Neural crest cell (in vitro differentiated cells): ENCODE measurements around the gene SPSB3. TPM values are rescaled to one million over a fixed set of nuclear protein-coding genes. Genes with fewer than 3 reads are reported as not detected.
A peak's percentile ranks its signal among the peaks of the same experiment; 100 is the strongest.

Experiments used
- DNase-seq: peaks from one replicate; pipeline ENCODE4 v3.0.0; 2021; ENCODE audit warnings: low read depth, mixed read lengths, low spot score
- H3K27ac Mint-ChIP-seq: one replicate; pipeline ENCODE4 v1.8.0; 2021; ENCODE audit warnings: mild to moderate bottlenecking, mixed read lengths; ENCODE audit not compliant: unreplicated experiment
- H3K27me3 Mint-ChIP-seq: 2 replicates; pipeline ENCODE4 v1.8.0; 2021; ENCODE audit warnings: low read depth, mild to moderate bottlenecking, mixed read lengths
- H3K36me3 Mint-ChIP-seq: 2 replicates; pipeline ENCODE4 v1.8.0; 2021; ENCODE audit warnings: low read depth, mild to moderate bottlenecking, mixed read lengths
- H3K4me1 Mint-ChIP-seq: 2 replicates; pipeline ENCODE4 v1.8.0; 2021; ENCODE audit warnings: mixed read lengths
- H3K4me3 Mint-ChIP-seq: one replicate; pipeline ENCODE4 v1.8.0; 2021; ENCODE audit warnings: mild to moderate bottlenecking, mixed read lengths
- H3K9me3 Mint-ChIP-seq: 2 replicates; pipeline ENCODE4 v1.8.0; 2021; ENCODE audit warnings: mixed read lengths
- total RNA-seq: library from RNA; stranded (reverse); gene quantifications from 2 replicates; pipeline ENCODE4 v1.2.1, GENCODE V29; 2021
- TF ChIP-seq, protein P1 (sequence below): fragments of 200-600 bp; sonication (generic); conservative IDR thresholded peaks from 2 replicates; pipeline ENCODE4 v1.5.0; 2021; ENCODE audit warnings: antibody characterized with exemption, mild to moderate bottlenecking

SPSB3 gene
- total RNA-seq, 1 donor from 2014 or later = 23.8 TPM

DNA sequence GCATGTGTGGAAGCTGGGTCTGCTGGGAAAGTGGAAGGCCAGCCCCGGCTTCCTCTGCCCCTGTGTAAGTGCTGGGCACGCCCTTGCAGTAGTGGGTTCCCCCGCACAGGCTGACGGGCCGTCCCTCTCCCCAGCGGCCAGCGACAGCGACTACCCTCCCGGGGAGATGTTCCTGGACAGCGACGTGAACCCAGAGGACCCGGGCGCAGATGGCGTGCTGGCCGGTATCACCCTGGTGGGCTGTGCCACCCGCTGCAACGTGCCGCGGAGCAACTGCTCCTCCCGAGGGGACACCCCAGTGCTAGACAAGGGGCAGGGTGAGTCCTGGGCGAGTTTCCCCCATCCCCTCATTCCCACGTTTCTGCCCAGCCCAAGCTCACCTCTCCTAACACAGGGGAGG is 16.5 kb downstream of the SPSB3 start:
- peaks cover 3% of the 10 kb centered on the region for H3K27me3 Mint-ChIP-seq
- H3K4me3 Mint-ChIP-seq = peak overlapping the region; percentile 23
- peaks cover 3% of the 10 kb centered on the region for H3K36me3 Mint-ChIP-seq
- no peaks in the 10 kb centered on the region for H3K4me1 Mint-ChIP-seq
- no peaks in the 10 kb centered on the region for H3K9me3 Mint-ChIP-seq
- TF ChIP-seq, protein P1, sequence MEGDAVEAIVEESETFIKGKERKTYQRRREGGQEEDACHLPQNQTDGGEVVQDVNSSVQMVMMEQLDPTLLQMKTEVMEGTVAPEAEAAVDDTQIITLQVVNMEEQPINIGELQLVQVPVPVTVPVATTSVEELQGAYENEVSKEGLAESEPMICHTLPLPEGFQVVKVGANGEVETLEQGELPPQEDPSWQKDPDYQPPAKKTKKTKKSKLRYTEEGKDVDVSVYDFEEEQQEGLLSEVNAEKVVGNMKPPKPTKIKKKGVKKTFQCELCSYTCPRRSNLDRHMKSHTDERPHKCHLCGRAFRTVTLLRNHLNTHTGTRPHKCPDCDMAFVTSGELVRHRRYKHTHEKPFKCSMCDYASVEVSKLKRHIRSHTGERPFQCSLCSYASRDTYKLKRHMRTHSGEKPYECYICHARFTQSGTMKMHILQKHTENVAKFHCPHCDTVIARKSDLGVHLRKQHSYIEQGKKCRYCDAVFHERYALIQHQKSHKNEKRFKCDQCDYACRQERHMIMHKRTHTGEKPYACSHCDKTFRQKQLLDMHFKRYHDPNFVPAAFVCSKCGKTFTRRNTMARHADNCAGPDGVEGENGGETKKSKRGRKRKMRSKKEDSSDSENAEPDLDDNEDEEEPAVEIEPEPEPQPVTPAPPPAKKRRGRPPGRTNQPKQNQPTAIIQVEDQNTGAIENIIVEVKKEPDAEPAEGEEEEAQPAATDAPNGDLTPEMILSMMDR = no peak
- DNase-seq = no peak
- no peak overlapping the region for H3K27ac Mint-ChIP-seq

DNA sequence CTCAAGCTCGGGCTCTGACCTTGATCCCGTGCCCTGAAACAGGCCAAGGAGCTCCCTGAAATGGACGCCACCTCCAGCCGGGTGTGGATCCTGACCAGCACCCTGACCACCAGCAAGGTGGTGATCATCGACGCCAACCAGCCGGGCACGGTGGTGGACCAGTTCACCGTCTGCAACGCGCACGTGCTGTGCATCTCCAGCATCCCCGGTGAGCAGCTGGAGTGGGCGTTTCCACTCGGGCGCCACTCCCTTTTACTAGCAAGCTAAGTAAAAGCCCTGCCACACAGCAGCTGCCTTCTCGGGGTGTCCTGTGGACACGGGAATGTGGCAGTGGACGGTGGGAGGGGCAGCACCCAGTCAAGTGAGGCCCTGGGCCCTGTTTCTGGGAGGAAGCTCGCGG is 17.4 kb downstream of the SPSB3 start:
- TF ChIP-seq, protein P1 = no peak
- no peak overlapping the region for H3K4me3 Mint-ChIP-seq
- no peaks in the 10 kb centered on the region for H3K4me1 Mint-ChIP-seq
- H3K9me3 Mint-ChIP-seq = no peaks in the 10 kb centered on the region
- no peak for DNase-seq
- H3K27me3 Mint-ChIP-seq = no peaks in the 10 kb centered on the region
- H3K27ac Mint-ChIP-seq = no peak overlapping the region
- peaks cover 3% of the 10 kb centered on the region for H3K36me3 Mint-ChIP-seq

DNA sequence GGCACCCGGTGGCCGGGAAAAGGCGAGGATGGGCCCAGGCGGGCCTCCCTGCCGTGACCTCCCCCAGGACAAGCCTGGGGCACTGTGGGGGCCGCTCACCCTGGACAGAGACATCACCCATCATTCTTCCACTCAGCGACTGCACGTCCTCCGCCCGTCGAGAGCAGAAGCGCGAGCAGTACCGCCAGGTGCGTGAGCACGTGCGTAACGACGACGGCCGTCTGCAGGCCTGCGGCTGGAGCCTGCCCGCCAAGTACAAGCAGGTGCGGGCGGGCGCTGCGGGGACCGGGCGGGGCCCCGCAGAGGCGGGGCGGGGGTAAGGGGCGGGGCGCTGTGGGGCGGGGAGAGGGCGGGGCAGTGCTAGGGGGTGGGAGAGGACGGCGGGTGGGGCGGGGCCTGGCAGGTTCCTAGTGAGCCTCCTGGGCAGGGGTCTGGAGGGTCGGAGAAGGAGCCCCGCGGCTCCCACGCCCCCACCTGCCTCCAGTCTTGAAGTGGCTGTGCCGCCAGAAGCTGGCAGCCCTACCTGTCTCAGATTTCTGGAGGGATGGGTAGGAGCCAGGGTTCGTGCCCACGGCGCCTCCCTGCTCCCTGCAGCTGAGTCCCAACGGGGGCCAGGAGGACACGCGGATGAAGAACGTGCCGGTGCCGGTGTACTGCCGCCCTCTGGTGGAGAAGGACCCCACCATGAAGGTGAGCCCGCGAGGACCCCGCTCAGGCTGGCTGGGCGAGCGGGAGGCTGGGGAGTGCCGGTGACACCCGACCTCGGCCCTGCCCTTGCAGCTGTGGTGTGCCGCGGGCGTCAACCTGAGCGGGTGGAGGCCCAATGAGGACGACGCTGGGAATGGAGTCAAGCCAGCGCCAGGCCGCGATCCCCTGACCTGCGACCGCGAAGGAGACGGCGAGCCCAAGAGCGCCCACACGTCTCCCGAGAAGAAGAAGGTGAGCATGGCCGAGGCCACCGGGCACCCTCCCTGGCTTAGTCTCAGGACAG is 18.6 kb downstream of the SPSB3 start:
- TF ChIP-seq, protein P1 = peak; percentile 62
- H3K4me3 Mint-ChIP-seq = no peak overlapping the region
- DNase-seq = peak; percentile 67
- no peaks in the 10 kb centered on the region for H3K9me3 Mint-ChIP-seq
- H3K36me3 Mint-ChIP-seq = peaks cover 3% of the 10 kb centered on the region
- no peak overlapping the region for H3K27ac Mint-ChIP-seq
- no peaks in the 10 kb centered on the region for H3K27me3 Mint-ChIP-seq
- no peaks in the 10 kb centered on the region for H3K4me1 Mint-ChIP-seq

DNA sequence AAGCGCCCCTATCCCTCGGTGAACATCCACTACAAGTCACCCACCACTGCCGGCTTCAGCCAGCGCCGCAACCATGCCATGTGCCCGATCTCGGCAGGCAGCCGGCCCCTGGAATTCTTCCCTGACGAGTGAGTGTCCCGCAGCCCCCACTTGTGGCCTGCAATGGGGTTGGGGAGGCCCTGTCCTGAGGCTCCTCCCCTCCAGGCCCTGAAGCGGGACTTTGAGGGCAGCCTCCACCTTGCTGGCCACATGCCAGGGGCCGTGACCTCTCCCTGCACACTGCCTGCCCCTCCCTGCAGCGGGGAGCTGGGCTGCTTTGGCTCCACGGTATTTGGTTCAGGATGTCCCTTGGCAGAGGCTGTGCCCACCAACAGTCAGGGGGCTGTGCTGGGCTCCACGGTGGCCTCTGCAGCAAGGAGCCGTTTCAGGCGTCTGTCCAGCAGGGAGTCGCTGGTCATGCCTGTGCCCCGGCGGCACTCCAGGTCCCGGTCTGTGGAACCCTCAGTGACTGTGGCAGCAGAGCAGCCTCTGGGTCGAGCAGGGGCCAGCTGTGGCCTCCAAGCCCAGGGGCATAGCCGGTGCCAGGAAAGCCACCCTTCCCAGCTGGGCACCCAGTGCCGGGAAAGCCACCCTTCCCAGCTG is 19.4 kb downstream of the SPSB3 start:
- H3K9me3 Mint-ChIP-seq = no peaks in the 10 kb centered on the region
- TF ChIP-seq, protein P1 = no peak
- no peaks in the 10 kb centered on the region for H3K4me1 Mint-ChIP-seq
- DNase-seq = no peak
- H3K4me3 Mint-ChIP-seq = no peak overlapping the region
- no peak overlapping the region for H3K27ac Mint-ChIP-seq
- peaks cover 3% of the 10 kb centered on the region for H3K36me3 Mint-ChIP-seq
- no peaks in the 10 kb centered on the region for H3K27me3 Mint-ChIP-seq

DNA sequence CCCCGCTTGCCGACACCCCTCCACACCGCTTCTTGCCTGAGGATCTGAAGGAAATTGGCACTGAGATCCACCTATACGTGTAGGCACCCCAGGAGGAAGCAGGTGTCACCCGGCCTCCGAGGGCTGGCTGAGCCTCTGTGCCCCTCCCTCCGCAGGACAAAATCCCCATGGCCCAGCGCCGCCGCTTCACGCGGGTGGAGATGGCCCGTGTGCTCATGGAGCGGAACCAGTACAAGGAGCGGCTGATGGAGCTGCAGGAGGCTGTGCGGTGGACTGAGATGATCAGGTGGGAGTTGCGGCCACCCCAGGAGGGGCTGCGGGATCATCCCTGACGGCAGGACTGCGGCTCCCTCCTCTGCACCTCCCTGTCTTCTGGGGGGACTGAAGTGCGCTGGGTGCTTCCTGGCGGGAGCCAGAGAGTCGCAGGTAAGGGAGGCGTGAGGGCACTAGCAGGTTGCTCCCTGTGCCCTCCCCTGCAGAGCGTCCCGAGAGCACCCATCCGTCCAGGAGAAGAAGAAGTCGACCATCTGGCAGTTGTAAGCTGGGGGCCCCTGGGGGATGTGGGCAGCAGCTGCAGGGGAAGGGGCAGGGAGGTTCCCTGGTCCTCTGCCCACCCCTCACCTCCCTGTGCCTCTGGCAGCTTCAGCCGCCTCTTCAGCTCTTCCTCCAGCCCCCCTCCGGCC is 20.0 kb downstream of the SPSB3 start:
- no peak overlapping the region for H3K27ac Mint-ChIP-seq
- peaks cover 3% of the 10 kb centered on the region for H3K36me3 Mint-ChIP-seq
- no peak for DNase-seq
- H3K27me3 Mint-ChIP-seq = no peaks in the 10 kb centered on the region
- TF ChIP-seq, protein P1 = no peak
- H3K9me3 Mint-ChIP-seq = no peaks in the 10 kb centered on the region
- no peaks in the 10 kb centered on the region for H3K4me1 Mint-ChIP-seq
- no peak overlapping the region for H3K4me3 Mint-ChIP-seq
